Nephron (organoid): ENCODE measurements around the gene ASMTL.
"Not testable (repeated sequence)": the region's sequence is repeated elsewhere in the genome, so short reads cannot be mapped to it uniquely, and the experiment has no call there.

Experiments
- H3K27ac Mint-ChIP-seq, 3 experiments: 2 replicates each; pipeline ENCODE4 v1.8.0; 2020; ENCODE audit warnings: mixed read lengths in 3 of 3, mild to moderate bottlenecking in 2 of 3, moderate library complexity in 1 of 3
- H3K27me3 Mint-ChIP-seq: 2 replicates; pipeline ENCODE4 v1.8.0; 2021; ENCODE audit warnings: low read depth, mild to moderate bottlenecking, moderate library complexity, mixed read lengths
- H3K36me3 Mint-ChIP-seq: 2 replicates; pipeline ENCODE4 v1.8.0; 2020; ENCODE audit warnings: low read depth, mixed read lengths
- H3K4me1 Mint-ChIP-seq: 2 replicates; pipeline ENCODE4 v1.8.0; 2020; ENCODE audit warnings: mixed read lengths
- H3K4me3 Mint-ChIP-seq, 3 experiments: 2 replicates each; pipeline ENCODE4 v1.8.0; 2020; ENCODE audit warnings: mild to moderate bottlenecking in 3 of 3, mixed read lengths in 3 of 3, moderate library complexity in 2 of 3
- H3K9me3 Mint-ChIP-seq: 2 replicates; pipeline ENCODE4 v1.8.0; 2020; ENCODE audit warnings: mixed read lengths
- TF ChIP-seq, protein P1 (sequence below), 3 experiments: fragments of 200-600 bp; sonication (generic); IDR thresholded peaks; one replicate each; pipeline ENCODE4 v1.5.0; 2021; ENCODE audit warnings: antibody characterized with exemption in 3 of 3; ENCODE audit not compliant: unreplicated experiment in 3 of 3

ASMTL gene

DNA sequence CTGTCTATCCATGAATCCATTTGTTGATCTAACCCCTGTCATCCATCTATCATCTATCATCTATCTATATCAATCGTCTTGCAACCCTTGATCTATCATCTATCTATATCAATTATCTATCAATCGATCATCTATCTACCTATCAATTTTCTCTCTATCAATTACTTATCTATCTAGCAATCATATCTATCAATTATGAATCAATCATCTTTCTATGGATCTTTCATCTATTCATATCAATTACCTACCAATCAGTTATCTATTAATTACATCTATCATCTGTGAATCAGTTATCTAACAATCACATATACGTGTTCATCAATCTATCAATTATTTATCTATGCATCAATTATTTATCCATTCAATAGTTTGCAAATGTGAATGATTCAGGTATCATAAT, 24.5 kb upstream of the ASMTL start:
- no peaks in the 10 kb centered on the region for H3K36me3 Mint-ChIP-seq
- no peaks in the 10 kb centered on the region for H3K27me3 Mint-ChIP-seq
- no peak overlapping the region for H3K4me3 Mint-ChIP-seq
- peaks cover 29% of the 10 kb centered on the region for H3K9me3 Mint-ChIP-seq
- TF ChIP-seq, protein P1, sequence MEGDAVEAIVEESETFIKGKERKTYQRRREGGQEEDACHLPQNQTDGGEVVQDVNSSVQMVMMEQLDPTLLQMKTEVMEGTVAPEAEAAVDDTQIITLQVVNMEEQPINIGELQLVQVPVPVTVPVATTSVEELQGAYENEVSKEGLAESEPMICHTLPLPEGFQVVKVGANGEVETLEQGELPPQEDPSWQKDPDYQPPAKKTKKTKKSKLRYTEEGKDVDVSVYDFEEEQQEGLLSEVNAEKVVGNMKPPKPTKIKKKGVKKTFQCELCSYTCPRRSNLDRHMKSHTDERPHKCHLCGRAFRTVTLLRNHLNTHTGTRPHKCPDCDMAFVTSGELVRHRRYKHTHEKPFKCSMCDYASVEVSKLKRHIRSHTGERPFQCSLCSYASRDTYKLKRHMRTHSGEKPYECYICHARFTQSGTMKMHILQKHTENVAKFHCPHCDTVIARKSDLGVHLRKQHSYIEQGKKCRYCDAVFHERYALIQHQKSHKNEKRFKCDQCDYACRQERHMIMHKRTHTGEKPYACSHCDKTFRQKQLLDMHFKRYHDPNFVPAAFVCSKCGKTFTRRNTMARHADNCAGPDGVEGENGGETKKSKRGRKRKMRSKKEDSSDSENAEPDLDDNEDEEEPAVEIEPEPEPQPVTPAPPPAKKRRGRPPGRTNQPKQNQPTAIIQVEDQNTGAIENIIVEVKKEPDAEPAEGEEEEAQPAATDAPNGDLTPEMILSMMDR (IDR thresholded peaks at IDR 0.05; ENCODE audit: unreplicated experiment in 3 of 3), result no peak
- H3K27ac Mint-ChIP-seq, result no peak overlapping the region
- peaks cover 7% of the 10 kb centered on the region for H3K4me1 Mint-ChIP-seq

DNA sequence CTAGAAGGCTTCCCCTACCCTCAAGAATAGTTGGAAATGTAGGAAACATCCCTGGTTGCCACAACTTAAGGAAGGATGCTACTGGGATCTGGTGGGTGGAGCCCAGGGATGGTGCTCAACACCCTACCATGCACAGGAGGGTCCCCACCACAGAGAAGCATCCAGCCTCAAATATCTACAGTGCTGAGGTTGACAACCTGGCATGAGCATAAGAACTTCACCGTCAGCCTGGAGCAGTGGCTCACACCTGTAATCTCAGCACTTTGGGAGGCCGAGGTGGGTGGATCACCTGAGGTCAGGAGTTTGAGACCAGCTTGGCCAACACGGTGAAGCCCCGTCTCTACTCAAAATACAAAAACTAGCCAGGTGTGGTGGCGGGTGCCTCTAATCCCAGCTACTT, 24.0 kb upstream of the ASMTL start:
- no peak overlapping the region for H3K27ac Mint-ChIP-seq
- H3K27me3 Mint-ChIP-seq, result peaks cover 4% of the 10 kb centered on the region
- TF ChIP-seq, protein P1 (IDR thresholded peaks at IDR 0.05; ENCODE audit: unreplicated experiment in 3 of 3), result no peak
- H3K9me3 Mint-ChIP-seq, result peaks cover 30% of the 10 kb centered on the region
- no peak overlapping the region for H3K4me3 Mint-ChIP-seq
- no peaks in the 10 kb centered on the region for H3K36me3 Mint-ChIP-seq
- H3K4me1 Mint-ChIP-seq, result peaks cover 1% of the 10 kb centered on the region

DNA sequence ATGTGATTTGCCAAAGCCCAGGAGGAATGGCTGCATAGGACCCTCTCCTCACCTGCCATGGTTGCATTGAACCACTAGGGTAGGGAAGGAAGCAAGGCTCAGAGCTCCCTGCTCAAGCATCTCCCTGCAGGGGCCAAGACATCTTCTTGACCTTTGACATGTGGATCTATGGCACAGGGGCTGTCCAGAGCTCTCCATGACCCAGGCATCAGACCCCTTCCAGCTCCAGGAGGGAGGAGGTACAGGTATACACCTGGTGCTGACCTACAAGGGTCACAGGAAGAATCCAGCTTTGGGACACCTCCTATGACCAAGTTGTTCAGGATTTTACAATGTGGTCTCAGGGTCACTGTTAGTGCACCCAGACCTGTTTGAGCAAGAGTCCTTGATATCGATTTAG, 23.2 kb upstream of the ASMTL start:
- Mint-ChIP-seq H3K9me3 (peaks cover 28% of the 10 kb centered on the region), H3K27me3 (peaks cover 5% of the 10 kb centered on the region), H3K27ac (no peak overlapping the region), H3K36me3 (no peaks in the 10 kb centered on the region), H3K4me1 (no peaks in the 10 kb centered on the region), H3K4me3 (no peak overlapping the region)
- TF ChIP-seq, protein P1 (IDR thresholded peaks at IDR 0.05; ENCODE audit: unreplicated experiment in 3 of 3), result no peak

DNA sequence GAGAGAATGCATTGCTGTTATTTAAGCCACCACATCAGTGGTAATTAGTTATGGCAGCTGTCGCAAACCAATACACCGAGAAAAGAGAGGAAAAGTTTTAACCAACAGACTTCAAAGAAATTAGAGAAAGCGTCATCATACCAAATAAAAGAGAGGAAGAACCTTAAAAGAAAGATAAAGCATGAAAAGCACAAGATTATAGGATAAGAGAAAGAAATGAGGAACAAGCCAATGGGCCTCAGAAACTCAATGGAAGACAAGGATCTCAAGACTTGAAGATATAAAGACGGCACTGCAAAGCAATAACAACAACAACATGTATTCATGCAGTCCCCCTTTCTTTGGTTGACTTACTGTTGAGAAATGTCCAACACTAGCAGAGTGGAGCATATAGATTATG, 22.8 kb upstream of the ASMTL start:
- Mint-ChIP-seq H3K27ac (no peak overlapping the region), H3K27me3 (peaks cover 5% of the 10 kb centered on the region), H3K36me3 (no peaks in the 10 kb centered on the region), H3K4me3 (no peak overlapping the region), H3K9me3 (peaks cover 28% of the 10 kb centered on the region), H3K4me1 (no peaks in the 10 kb centered on the region)
- TF ChIP-seq, protein P1 (IDR thresholded peaks at IDR 0.05; ENCODE audit: unreplicated experiment in 3 of 3), result no peak

DNA sequence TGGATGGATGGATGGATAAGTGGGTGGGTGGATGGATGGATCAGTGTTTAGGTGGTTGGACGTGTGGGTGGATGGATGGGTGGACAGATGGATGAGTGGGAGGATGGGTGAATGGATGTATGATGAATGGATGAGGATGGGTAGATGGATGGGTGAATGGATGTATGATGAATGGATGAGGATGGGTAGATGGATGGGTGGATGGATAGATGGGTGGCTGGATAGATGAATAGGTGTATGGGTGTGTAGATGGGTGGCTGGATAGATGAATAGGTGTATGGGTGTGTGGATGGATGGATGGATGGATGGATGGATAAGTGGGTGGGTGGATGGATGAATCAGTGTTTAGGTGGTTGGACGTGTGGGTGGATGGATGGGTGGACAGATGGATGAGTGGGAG, 21.9 kb upstream of the ASMTL start:
- H3K27ac Mint-ChIP-seq, H3K27me3 Mint-ChIP-seq, H3K4me3 Mint-ChIP-seq, H3K4me1 Mint-ChIP-seq, H3K36me3 Mint-ChIP-seq: not testable (repeated sequence)
- H3K9me3 Mint-ChIP-seq, result peaks cover 23% of the 10 kb centered on the region

DNA sequence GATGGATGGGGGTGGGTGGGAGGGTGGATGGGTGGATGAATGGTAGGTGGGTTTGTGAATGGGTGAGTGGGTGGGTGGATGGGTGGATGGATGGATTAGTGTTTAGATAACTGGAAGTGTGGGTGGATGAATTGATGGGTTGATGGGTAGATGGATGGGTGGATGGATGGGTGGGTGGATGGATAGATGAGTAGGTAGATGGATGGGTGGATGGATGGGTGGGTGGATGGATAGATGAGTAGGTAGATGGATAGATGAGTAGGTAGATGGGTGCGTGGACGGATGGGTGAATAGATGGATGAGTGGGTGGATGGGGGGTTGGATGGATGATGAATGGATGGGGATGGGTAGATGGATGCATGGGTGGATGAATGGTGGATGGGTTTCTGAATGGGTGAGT, 20.3 kb upstream of the ASMTL start:
- Mint-ChIP-seq H3K27me3 (peaks cover 5% of the 10 kb centered on the region), H3K4me3 (no peak overlapping the region), H3K4me1 (no peaks in the 10 kb centered on the region), H3K9me3 (peaks cover 11% of the 10 kb centered on the region), H3K36me3 (no peaks in the 10 kb centered on the region), H3K27ac (no peak overlapping the region)
- TF ChIP-seq, protein P1 (IDR thresholded peaks at IDR 0.05; ENCODE audit: unreplicated experiment in 3 of 3), result no peak
